SK-N-SH (cell line): ENCODE data around the gene YOD1.

Experiments
- CHD2 ChIP-seq: fragments of 150-350 bp; IDR thresholded peaks from 2 replicates; pipeline ENCODE4 v1.6.1; 2018; ENCODE audit warnings: low read length; ENCODE audit not compliant: partially characterized antibody
- CTCF ChIP-seq: fragments of 200-600 bp; sonication (generic); IDR thresholded peaks from 2 replicates; pipeline ENCODE4 v1.6.1; 2017; ENCODE audit warnings: antibody characterized with exemption, mild to moderate bottlenecking, moderate library complexity
- EZH2phosphoT487 ChIP-seq: fragments of 200-600 bp; sonication (generic); IDR thresholded peaks from 2 replicates; pipeline ENCODE4 v1.6.1; 2017; ENCODE audit warnings: low read depth, mixed run types, mild to moderate bottlenecking, antibody characterized with exemption, moderate library complexity, borderline replicate concordance
- FOXJ3 ChIP-seq: sonication (generic); formaldehyde crosslinking; IDR thresholded peaks from 2 replicates; pipeline ENCODE4 v1.5.1; 2020; ENCODE audit warnings: mild to moderate bottlenecking, missing genetic modification reagents
- FOXM1 ChIP-seq: IDR thresholded peaks from 2 replicates; pipeline ENCODE4 v1.4.0; 2012; ENCODE audit warnings: low read depth, mild to moderate bottlenecking
- GABPA ChIP-seq: IDR thresholded peaks from 2 replicates; pipeline ENCODE4 v1.4.0; 2012; ENCODE audit warnings: low read depth, mild to moderate bottlenecking
- MXI1 ChIP-seq: IDR thresholded peaks from 2 replicates; pipeline ENCODE4 v1.6.1; 2012; ENCODE audit warnings: mild to moderate bottlenecking, low read depth, low read length, improper control_type of control experiment
- POLR2AphosphoS5 ChIP-seq: IDR thresholded peaks from 2 replicates; pipeline ENCODE4 v1.6.1; 2012; ENCODE audit warnings: low read depth, low read length
- RAD21 ChIP-seq: IDR thresholded peaks from 2 replicates; pipeline ENCODE4 v1.6.1; 2012; ENCODE audit warnings: mild to moderate bottlenecking, low read length
- RCOR1 ChIP-seq: fragments of 150-350 bp; IDR thresholded peaks from 2 replicates; pipeline ENCODE4 v1.6.1; 2017; ENCODE audit warnings: antibody characterized with exemption, low read length
- REST ChIP-seq: IDR thresholded peaks from 2 replicates; pipeline ENCODE4 v1.6.1; 2012; ENCODE audit warnings: mild to moderate bottlenecking, low read depth, low read length, moderate library complexity
- RFX5 ChIP-seq: IDR thresholded peaks from 2 replicates; pipeline ENCODE4 v1.6.1; 2012; ENCODE audit warnings: mild to moderate bottlenecking, improper control_type of control experiment, low read length
- SIN3A ChIP-seq: IDR thresholded peaks from 2 replicates; pipeline ENCODE4 v1.6.1; 2012; ENCODE audit warnings: low read depth, mild to moderate bottlenecking, low read length, moderate library complexity, borderline replicate concordance
- TAF1 ChIP-seq: IDR thresholded peaks from 2 replicates; pipeline ENCODE4 v1.6.1; 2012; ENCODE audit warnings: low read depth, mild to moderate bottlenecking, low read length, moderate library complexity, borderline replicate concordance

GRCh38 chr1:207024202-207025145 lies 26.5 kb downstream of the YOD1 start:
- TF ChIP-seq CTCF (no peak), SIN3A (no peak), RCOR1 (no peak), REST (no peak), RFX5 (no peak), MXI1 (no peak), GABPA (no peak), CHD2 (no peak), TAF1 (no peak), POLR2AphosphoS5 (no peak), RAD21 (no peak), FOXJ3 (CRISPR knock-in tag) (no peak), FOXM1 (no peak), EZH2phosphoT487 (no peak)
